HepG2 (cell line): ENCODE measurements around the gene FOSL2. TPM values are rescaled to one million over a fixed set of nuclear protein-coding genes. Genes with fewer than 3 reads are reported as not detected.

Experiments used
- AKAP8 ChIP-seq: sonication (generic); formaldehyde crosslinking; IDR thresholded peaks from 2 replicates; pipeline ENCODE4 v1.5.1; 2020; ENCODE audit warnings: mild to moderate bottlenecking, missing genetic modification reagents
- EHMT2 ChIP-seq: fragments of 200-600 bp; sonication (generic); IDR thresholded peaks from 2 replicates; pipeline ENCODE4 v1.7.0; 2017; ENCODE audit warnings: antibody characterized with exemption, low read depth, low read length, borderline replicate concordance
- FOXA1 ChIP-seq, 2 experiments: fragments of 450-650 bp in 1 of 2; sonication (generic) in 1 of 2; formaldehyde crosslinking in 1 of 2; IDR thresholded peaks; 2 replicates each; pipeline versions ENCODE4 v1.4.0 to v1.6.1; 2016 to 2020; ENCODE audit warnings: missing genetic modification reagents in 1 of 2
- FOXK2 ChIP-seq: fragments of 450-650 bp; IDR thresholded peaks from 2 replicates; pipeline ENCODE4 v1.6.1; 2016
- GLI4 ChIP-seq: sonication (generic); formaldehyde crosslinking; IDR thresholded peaks from 2 replicates; pipeline ENCODE4 v1.5.1; 2020; ENCODE audit warnings: missing genetic modification reagents, mild to moderate bottlenecking, moderate library complexity, borderline replicate concordance
- MAF1 ChIP-seq: sonication (generic); formaldehyde crosslinking; IDR thresholded peaks from 2 replicates; pipeline ENCODE4 v1.5.0; 2020; ENCODE audit warnings: missing genetic modification reagents, borderline replicate concordance
- MBD4 ChIP-seq: IDR thresholded peaks from 2 replicates; pipeline ENCODE4 v1.6.1; 2012; ENCODE audit warnings: low read length, inconsistent platforms, borderline replicate concordance
- NFYC ChIP-seq: IDR thresholded peaks from 2 replicates; pipeline ENCODE4 v1.6.1; 2016; ENCODE audit warnings: missing genetic modification reagents, missing compliant biosample characterization
- SRF ChIP-seq: IDR thresholded peaks from 2 replicates; pipeline ENCODE4 v1.6.1; 2011; ENCODE audit warnings: mild to moderate bottlenecking, low read depth, low read length, moderate library complexity
- STAT6 ChIP-seq: sonication (generic); formaldehyde crosslinking; IDR thresholded peaks from 2 replicates; pipeline ENCODE4 v1.4.0; 2020; ENCODE audit warnings: missing genetic modification reagents, mild to moderate bottlenecking, borderline replicate concordance
- U2AF2 ChIP-seq: fragments of 200-400 bp; formaldehyde crosslinking; IDR thresholded peaks from 2 replicates; pipeline ENCODE4 v1.6.1; 2017; ENCODE audit warnings: low read depth, mild to moderate bottlenecking, low read length
- ZFP36L2 ChIP-seq: sonication (generic); formaldehyde crosslinking; IDR thresholded peaks from 2 replicates; pipeline ENCODE4 v1.4.0; 2020; ENCODE audit warnings: missing genetic modification reagents
- ZKSCAN1 ChIP-seq: fragments of 150-350 bp; IDR thresholded peaks from 2 replicates; pipeline ENCODE4 v1.6.1; 2014; ENCODE audit warnings: low read length
- ZNF225 ChIP-seq: sonication (generic); formaldehyde crosslinking; IDR thresholded peaks from 2 replicates; pipeline ENCODE4 v1.4.0; 2020; ENCODE audit warnings: mild to moderate bottlenecking, missing genetic modification reagents
- ZNF354B ChIP-seq: sonication (generic); formaldehyde crosslinking; IDR thresholded peaks from 2 replicates; pipeline ENCODE4 v1.8.0; 2022; ENCODE audit warnings: mild to moderate bottlenecking, missing genetic modification reagents
- ZNF546 ChIP-seq: sonication (generic); formaldehyde crosslinking; conservative IDR thresholded peaks from 2 replicates; pipeline ENCODE4 v1.8.1; 2023; ENCODE audit warnings: mild to moderate bottlenecking, missing genetic modification reagents
- ZNF589 ChIP-seq: sonication (generic); formaldehyde crosslinking; conservative IDR thresholded peaks from 2 replicates; pipeline ENCODE4 v1.8.0; 2022; ENCODE audit warnings: mild to moderate bottlenecking, moderate library complexity, missing genetic modification reagents
- ZNF605 ChIP-seq: sonication (generic); formaldehyde crosslinking; IDR thresholded peaks from 2 replicates; pipeline ENCODE4 v1.8.0; 2022; ENCODE audit warnings: mild to moderate bottlenecking, missing genetic modification reagents
- ZNF768 ChIP-seq: sonication (generic); formaldehyde crosslinking; IDR thresholded peaks from 2 replicates; pipeline ENCODE4 v1.4.0; 2020; ENCODE audit warnings: missing genetic modification reagents
- ZXDC ChIP-seq: sonication (generic); formaldehyde crosslinking; IDR thresholded peaks from 2 replicates; pipeline ENCODE4 v1.5.0; 2020; ENCODE audit warnings: mild to moderate bottlenecking, missing genetic modification reagents
- polyA plus RNA-seq, 8 experiments: library from polyadenylated mRNA; depleted of rRNA in 3 of 8; stranded (reverse) in 7 of 8; unstranded in 1 of 8; fragments of >200 nt; fragmentation: Illumina TruSeq in 4 of 8; extraction: Trizol in 4 of 8; gene quantifications; 2 replicates each; pipeline versions ENCODE4 v1.2.1 to v1.2.3, GENCODE V29; 2011 to 2016; ENCODE audit warnings: low read depth in 4 of 8, missing spikeins in 1 of 8, mixed read lengths in 1 of 8; ENCODE audit not compliant: insufficient read depth in 1 of 8
- total RNA-seq, 5 experiments: library from RNA; depleted of rRNA; stranded (reverse); fragments of >200 nt; fragmentation: Illumina TruSeq; extraction: Trizol; gene quantifications; 2 replicates each; pipeline ENCODE4 v1.2.3, GENCODE V29; 2016; ENCODE audit warnings: low read depth in 1 of 5
- TF ChIP-seq, protein P1 (sequence below): sonication (generic); formaldehyde crosslinking; IDR thresholded peaks from 2 replicates; pipeline ENCODE4 v1.9.0; 2021; ENCODE audit warnings: missing genetic modification reagents, mild to moderate bottlenecking, borderline replicate concordance
- TF ChIP-seq, protein P2 (sequence below): sonication (generic); formaldehyde crosslinking; IDR thresholded peaks from 2 replicates; pipeline ENCODE4 v1.8.1; 2022; ENCODE audit warnings: low read depth, mild to moderate bottlenecking, missing genetic modification reagents

FOSL2 gene
- total and polyA plus RNA-seq, 2 of the 13 experiments (the other 11 are each of a cell fraction or from before 2014, with no cell fraction given) = 3.4 to 18.1 TPM

GRCh38 chr2:28390241-28390745, 2.4 kb upstream of the FOSL2 start (continued):
- TF ChIP-seq ZNF546 (CRISPR knock-in tag) (0 out of 2 replicates have a peak, but pooled peaks have one; percentile 47), GLI4 (CRISPR knock-in tag) (no peak), ZNF768 (no peak), ZKSCAN1 (no peak), MAF1 (CRISPR knock-in tag) (no peak), U2AF2 (no peak), ZFP36L2 (no peak), EHMT2 (no peak), ZNF354B (no peak), ZNF605 (no peak), MBD4 (no peak), ZNF589 (peak; percentile 75), NFYC (no peak), ZXDC (CRISPR knock-in tag) (no peak), ZNF225 (no peak), SRF (no peak), FOXA1 (IDR thresholded peaks at IDR 0.05) (no peak), FOXA1 (CRISPR knock-in tag; IDR thresholded peaks at IDR 0.05) (no peak), AKAP8 (no peak), FOXK2 (no peak), STAT6 (CRISPR knock-in tag) (no peak)
- TF ChIP-seq, protein P1, sequence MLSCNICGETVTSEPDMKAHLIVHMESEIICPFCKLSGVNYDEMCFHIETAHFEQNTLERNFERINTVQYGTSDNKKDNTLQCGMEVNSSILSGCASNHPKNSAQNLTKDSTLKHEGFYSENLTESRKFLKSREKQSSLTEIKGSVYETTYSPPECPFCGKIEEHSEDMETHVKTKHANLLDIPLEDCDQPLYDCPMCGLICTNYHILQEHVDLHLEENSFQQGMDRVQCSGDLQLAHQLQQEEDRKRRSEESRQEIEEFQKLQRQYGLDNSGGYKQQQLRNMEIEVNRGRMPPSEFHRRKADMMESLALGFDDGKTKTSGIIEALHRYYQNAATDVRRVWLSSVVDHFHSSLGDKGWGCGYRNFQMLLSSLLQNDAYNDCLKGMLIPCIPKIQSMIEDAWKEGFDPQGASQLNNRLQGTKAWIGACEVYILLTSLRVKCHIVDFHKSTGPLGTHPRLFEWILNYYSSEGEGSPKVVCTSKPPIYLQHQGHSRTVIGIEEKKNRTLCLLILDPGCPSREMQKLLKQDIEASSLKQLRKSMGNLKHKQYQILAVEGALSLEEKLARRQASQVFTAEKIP (CRISPR knock-in tag) = no peak
- TF ChIP-seq, protein P2, sequence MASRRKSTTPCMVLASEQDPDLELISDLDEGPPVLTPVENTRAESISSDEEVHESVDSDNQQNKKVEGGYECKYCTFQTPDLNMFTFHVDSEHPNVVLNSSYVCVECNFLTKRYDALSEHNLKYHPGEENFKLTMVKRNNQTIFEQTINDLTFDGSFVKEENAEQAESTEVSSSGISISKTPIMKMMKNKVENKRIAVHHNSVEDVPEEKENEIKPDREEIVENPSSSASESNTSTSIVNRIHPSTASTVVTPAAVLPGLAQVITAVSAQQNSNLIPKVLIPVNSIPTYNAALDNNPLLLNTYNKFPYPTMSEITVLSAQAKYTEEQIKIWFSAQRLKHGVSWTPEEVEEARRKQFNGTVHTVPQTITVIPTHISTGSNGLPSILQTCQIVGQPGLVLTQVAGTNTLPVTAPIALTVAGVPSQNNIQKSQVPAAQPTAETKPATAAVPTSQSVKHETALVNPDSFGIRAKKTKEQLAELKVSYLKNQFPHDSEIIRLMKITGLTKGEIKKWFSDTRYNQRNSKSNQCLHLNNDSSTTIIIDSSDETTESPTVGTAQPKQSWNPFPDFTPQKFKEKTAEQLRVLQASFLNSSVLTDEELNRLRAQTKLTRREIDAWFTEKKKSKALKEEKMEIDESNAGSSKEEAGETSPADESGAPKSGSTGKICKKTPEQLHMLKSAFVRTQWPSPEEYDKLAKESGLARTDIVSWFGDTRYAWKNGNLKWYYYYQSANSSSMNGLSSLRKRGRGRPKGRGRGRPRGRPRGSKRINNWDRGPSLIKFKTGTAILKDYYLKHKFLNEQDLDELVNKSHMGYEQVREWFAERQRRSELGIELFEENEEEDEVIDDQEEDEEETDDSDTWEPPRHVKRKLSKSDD = no peak
